ENCODE measurements around the gene REL. TPM values are rescaled to one million over a fixed set of nuclear protein-coding genes. Genes with fewer than 3 reads are reported as not detected.

The REL gene
- total and polyA plus RNA-seq, 2 of the 13 experiments (the other 11 are each of a cell fraction or from before 2014, with no cell fraction given), result 3.7 to 7.0 TPM

- TF ChIP-seq, protein P1, sequence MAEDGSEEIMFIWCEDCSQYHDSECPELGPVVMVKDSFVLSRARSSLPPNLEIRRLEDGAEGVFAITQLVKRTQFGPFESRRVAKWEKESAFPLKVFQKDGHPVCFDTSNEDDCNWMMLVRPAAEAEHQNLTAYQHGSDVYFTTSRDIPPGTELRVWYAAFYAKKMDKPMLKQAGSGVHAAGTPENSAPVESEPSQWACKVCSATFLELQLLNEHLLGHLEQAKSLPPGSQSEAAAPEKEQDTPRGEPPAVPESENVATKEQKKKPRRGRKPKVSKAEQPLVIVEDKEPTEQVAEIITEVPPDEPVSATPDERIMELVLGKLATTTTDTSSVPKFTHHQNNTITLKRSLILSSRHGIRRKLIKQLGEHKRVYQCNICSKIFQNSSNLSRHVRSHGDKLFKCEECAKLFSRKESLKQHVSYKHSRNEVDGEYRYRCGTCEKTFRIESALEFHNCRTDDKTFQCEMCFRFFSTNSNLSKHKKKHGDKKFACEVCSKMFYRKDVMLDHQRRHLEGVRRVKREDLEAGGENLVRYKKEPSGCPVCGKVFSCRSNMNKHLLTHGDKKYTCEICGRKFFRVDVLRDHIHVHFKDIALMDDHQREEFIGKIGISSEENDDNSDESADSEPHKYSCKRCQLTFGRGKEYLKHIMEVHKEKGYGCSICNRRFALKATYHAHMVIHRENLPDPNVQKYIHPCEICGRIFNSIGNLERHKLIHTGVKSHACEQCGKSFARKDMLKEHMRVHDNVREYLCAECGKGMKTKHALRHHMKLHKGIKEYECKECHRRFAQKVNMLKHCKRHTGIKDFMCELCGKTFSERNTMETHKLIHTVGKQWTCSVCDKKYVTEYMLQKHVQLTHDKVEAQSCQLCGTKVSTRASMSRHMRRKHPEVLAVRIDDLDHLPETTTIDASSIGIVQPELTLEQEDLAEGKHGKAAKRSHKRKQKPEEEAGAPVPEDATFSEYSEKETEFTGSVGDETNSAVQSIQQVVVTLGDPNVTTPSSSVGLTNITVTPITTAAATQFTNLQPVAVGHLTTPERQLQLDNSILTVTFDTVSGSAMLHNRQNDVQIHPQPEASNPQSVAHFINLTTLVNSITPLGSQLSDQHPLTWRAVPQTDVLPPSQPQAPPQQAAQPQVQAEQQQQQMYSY (CRISPR knock-in tag; IDR thresholded peaks at IDR 0.05), result peak; percentile 66
- peak; percentile 43; the same call in 1 of the 2 replicates for TF ChIP-seq DR1 (CRISPR knock-in tag; IDR thresholded peaks at IDR 0.05)
- peak; percentile 92 for TF ChIP-seq ZNF142 (CRISPR knock-in tag; IDR thresholded peaks at IDR 0.05)
- peak; percentile 61; the same call in 1 of the 2 replicates for TF ChIP-seq ZNF160 (CRISPR knock-in tag; IDR thresholded peaks at IDR 0.05)
- peak; percentile 45; the same call in 1 of the 2 replicates for TF ChIP-seq MIER3 (CRISPR knock-in tag; IDR thresholded peaks at IDR 0.05; ENCODE audit: borderline replicate concordance)
- TF ChIP-seq ZFP62 (CRISPR knock-in tag; IDR thresholded peaks at IDR 0.05), result no peak
- no peak; the same call in 1 of the 2 replicates for TF ChIP-seq MYNN (CRISPR knock-in tag; IDR thresholded peaks at IDR 0.05; ENCODE audit: low read depth)
- no peak for TF ChIP-seq ZFP36 (IDR thresholded peaks at IDR 0.05; ENCODE audit: borderline replicate concordance, low read depth, low read length, partially characterized antibody)
- TF ChIP-seq ZNF503 (CRISPR knock-in tag; IDR thresholded peaks at IDR 0.05), result peak; percentile 61
- TF ChIP-seq HES4 (CRISPR knock-in tag; IDR thresholded peaks at IDR 0.05; ENCODE audit: borderline replicate concordance), result peak; percentile 36; the same call in 1 of the 2 replicates
- no peak for TF ChIP-seq RBM22 (optimal IDR thresholded peaks at IDR 0.05; ENCODE audit: low read length)
- TF ChIP-seq DRAP1 (CRISPR knock-in tag; IDR thresholded peaks at IDR 0.05), result peak; percentile 83
- 0 out of 2 replicates have a peak, but pooled peaks have one; percentile 15 for TF ChIP-seq HMG20A (CRISPR knock-in tag; IDR thresholded peaks at IDR 0.05; ENCODE audit: borderline replicate concordance)
- TF ChIP-seq CEBPG (CRISPR knock-in tag; IDR thresholded peaks at IDR 0.05), result peak; percentile 43; the same call in 1 of the 2 replicates
Observed at GRCh38 chr2:60881047-60881932, at the start of gene REL (continued).
